Kidney tubule cell (primary cell): Measurements from ENCODE around the gene RFLNA.
"Not testable (repeated sequence)": the region's sequence is repeated elsewhere in the genome, so short reads cannot be mapped to it uniquely, and the experiment has no call there.

Experiments used
- DNase-seq: peaks from one replicate; pipeline ENCODE4 v3.0.0-alpha.2; 2018; ENCODE audit warnings: low spot score

Gene RFLNA

DNA sequence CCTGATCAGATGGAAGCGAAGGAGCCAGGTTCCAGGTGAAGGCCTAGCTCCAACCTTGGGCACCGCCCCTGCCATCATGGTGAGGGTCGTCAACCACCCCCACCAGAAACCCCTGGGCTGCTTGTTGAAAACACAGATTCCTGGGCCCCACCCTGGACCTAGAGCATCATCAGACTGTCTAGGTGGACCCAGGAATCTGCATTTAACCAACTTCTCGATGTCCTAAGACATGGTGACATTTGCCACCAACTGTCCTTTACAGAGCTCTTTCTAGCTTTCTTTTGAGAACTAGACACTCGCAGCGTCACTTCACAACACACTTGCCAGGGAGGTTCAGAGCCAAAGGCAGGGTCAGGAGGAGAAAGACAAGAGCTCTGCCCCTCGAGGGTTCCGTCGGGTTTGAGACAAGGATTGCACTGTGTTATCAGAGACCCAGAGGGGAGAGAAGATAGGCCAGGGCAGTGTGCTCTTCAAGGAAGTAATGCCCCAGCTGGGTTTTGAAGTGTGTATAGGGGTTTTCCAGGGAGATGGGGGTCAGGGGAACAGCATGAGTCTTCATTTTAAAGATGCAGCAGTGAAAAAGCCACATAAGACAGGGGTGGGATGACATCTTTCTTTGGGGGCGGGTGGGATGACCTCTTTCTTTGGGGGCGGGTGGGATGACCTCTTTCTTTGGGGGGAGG is 24.6 kb downstream of the RFLNA start:
- DNase-seq, result no peak

GRCh38 chr12:124321040-124321481 is 26.2 kb downstream of the RFLNA start:
- DNase-seq, result peak; percentile 67

- DNase-seq, result peak; percentile 9
Observed at GRCh38 chr12:124321556-124322270, 26.8 kb downstream of the RFLNA start.

DNA sequence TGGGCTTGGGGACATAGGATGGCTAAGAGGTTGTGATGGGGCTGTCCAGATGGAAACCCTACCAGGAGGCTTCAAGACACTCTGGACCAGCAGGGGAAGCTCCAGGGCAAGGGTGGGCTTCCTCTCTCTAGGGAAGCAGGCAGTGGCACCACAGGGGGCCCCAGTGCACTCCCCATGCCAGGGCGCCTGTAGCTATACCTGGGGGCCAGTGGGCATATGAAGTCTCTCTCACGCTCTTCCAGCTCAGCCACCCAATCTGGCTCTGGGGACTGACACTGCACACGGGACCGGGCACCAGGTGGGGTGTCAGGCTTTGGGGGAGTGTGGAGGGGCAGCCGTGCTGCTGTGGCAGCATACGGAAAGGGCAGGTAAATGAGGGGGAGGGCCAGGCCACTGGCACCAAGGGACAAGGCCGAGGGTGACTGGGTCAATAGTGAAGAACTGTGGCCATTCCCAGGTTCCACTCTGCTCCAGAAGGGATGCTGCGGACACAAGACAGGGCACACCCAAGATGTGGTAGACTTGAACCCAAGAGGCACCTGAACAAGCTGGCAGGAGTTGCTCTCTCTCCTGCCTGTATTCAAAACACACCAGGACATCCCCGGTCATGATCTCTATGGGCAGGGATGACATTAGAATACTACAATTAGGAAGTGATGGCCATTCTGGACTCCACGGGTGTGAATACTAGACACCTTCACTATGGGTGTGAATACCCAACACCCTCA is 27.5 kb downstream of the RFLNA start:
- no peak for DNase-seq

GRCh38 chr12:124322999-124323328 is 28.1 kb downstream of the RFLNA start:
- not testable (repeated sequence) for DNase-seq

DNA sequence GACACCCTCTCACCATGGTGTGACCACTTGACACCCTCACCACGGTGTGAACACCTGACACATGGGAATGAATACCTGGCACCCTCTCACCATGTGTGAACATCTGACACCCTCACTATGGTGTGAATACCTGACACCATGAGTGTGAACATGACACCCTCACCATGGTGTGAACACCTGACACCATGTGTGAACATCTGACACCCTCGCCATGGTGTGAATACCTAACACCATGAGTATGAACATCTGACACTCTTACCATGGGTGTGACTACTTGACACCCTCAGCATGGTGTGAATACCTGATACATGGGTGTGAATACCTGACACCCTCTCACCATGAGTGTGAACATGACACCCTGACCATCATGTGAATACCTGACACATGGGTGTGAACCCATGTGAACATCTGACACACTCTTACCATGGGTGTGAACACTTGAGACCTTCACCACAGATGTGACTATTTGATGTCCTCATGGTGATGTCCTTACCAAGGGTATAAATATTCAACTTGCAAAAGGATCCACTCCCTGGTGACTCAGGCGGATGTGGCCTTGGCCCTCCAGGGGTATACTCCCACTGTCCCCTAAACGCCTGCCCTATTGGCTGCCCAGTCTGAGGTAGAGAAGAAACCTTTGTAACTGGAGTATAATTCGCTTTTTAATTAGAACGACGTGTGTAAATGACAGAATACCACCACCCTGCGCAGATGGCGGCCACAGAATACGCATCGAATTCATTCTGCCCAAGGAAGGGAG is 29.1 kb downstream of the RFLNA start:
- no peak for DNase-seq

- DNase-seq, result no peak
Observed at GRCh38 chr12:124324803-124325705, 30.2 kb downstream of the RFLNA start.

GRCh38 chr12:124326104-124326503 is 31.2 kb downstream of the RFLNA start:
- no peak for DNase-seq

GRCh38 chr12:124326871-124327270 is 32.0 kb downstream of the RFLNA start:
- DNase-seq, result no peak

- DNase-seq, result no peak
Observed at GRCh38 chr12:124327362-124328043, 32.6 kb downstream of the RFLNA start.

GRCh38 chr12:124328116-124328515 is 33.2 kb downstream of the RFLNA start:
- no peak for DNase-seq

DNA sequence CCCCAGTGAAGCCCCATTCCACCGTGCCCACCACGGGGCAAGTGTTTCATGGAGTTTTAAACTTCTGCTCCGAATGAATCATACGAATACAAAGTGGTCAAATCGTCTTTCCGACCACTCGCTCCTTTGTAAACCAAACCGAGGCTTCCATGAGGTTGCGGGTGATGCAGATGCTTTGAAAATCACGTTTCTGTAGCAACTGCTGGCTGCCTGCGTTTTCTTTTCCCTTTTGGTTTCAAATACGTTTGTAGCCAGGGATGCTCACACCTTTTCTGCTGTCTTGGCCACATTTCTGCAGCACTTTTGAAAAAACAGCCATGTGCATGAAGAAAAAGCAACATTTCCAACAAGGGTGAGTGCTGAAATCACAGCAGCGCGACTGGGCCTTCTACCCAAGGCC is 33.7 kb downstream of the RFLNA start:
- DNase-seq, result no peak

GRCh38 chr12:124332058-124332672 is 37.3 kb downstream of the RFLNA start:
- no peak for DNase-seq

GRCh38 chr12:124332900-124333299 is 38.0 kb downstream of the RFLNA start:
- no peak for DNase-seq

DNA sequence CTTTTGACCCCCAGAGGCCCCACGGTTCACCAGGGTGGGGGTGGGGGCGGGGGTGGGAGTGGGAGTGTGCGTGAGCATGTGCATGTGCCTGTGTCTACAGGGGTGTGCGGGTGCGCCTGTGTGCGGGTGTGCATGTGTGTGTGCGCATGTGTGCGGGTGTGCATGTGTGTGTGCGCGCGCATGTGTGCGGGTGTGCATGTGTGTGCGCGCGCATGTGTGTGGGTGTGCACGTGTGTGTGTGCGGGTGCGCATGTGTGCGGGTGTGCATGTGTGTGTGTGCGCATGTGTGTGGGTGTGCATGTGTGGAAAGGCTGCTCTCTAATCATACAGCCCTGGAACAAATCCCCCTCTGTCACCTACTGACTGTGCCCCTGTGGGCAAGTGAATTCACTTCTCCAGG is 38.8 kb downstream of the RFLNA start:
- DNase-seq, result no peak

DNA sequence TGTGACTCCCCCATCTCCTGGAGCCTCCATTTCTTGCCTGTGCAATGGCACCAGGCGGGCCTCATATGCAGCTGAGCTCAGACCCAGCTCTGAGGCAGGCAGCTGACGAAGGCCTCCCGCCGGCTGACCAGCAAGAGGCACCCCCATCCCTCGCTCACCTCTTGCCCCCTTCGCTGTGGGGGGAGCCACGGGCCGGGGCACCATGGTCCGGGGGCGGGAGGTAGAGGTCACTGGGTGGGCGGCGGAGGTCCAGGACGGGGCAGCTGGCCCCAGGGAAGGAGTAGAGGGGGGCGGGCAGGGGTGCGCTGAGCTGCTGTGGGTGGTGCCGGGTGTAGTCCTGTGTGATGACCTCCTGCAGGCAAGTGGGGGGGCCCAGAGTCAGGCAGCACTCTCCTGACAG is 39.4 kb downstream of the RFLNA start:
- no peak for DNase-seq

DNA sequence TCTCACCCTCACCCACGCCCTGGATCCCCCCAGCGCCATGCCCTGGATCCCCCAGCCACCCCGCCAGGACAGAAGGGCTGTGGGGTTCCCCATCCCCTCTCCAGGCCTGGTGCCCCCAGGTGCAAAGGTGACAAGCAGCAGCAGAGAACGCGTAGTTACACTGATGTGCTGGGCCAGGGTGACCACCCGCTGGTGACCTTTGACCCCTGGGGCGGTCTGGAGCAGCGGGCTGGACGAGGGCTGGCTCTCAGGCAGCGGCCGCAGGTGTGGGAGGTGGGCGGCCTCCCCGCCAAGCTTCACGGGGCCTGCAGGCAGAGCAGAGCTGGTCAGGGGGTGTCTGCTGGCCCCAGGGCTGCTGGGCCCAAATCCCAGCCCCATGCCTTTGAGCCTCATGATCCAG is 40.1 kb downstream of the RFLNA start:
- no peak for DNase-seq

GRCh38 chr12:124335426-124336183 is 40.7 kb downstream of the RFLNA start:
- no peak for DNase-seq

GRCh38 chr12:124336184-124336437 is 41.2 kb downstream of the RFLNA start:
- no peak for DNase-seq
